GM19351 (cell line): ENCODE results near the gene DYNC1LI2.
"Not testable (repeated sequence)": the region's sequence is repeated elsewhere in the genome, so short reads cannot be mapped to it uniquely, and the experiment has no call there.

Experiments
- ATAC-seq: cut with Tn5 transposase; IDR thresholded peaks from one replicate; pipeline ENCODE4 v1.9.1; 2021; ENCODE audit warnings: mild to moderate bottlenecking, moderate library complexity; ENCODE audit not compliant: unreplicated experiment

Gene DYNC1LI2

GRCh38 chr16:66698046-66698445, 53.4 kb downstream of the DYNC1LI2 start:
- ATAC-seq = no peak

GRCh38 chr16:66696669-66697630, 54.5 kb downstream of the DYNC1LI2 start, which contains the start of gene CMTM4:
TSS of gene CMTM4 (minus strand) at chr16:66696743. CDS start at chr16:66696525, 218 bp downstream.
- ATAC-seq = peak; percentile 91

GRCh38 chr16:66695935-66696668, 55.3 kb downstream of the DYNC1LI2 start:
- ATAC-seq = peak; percentile 56

- no peak for ATAC-seq
Measured at GRCh38 chr16:66695471-66695934, 55.9 kb downstream of the DYNC1LI2 start.

GRCh38 chr16:66693149-66693548, 58.3 kb downstream of the DYNC1LI2 start:
- ATAC-seq = no peak

GRCh38 chr16:66692341-66692740, 59.1 kb downstream of the DYNC1LI2 start:
- ATAC-seq = no peak

GRCh38 chr16:66691234-66691633, 60.2 kb downstream of the DYNC1LI2 start:
- ATAC-seq = no peak

GRCh38 chr16:66690106-66690847, 61.1 kb downstream of the DYNC1LI2 start:
- no peak for ATAC-seq

GRCh38 chr16:66689282-66689681, 62.1 kb downstream of the DYNC1LI2 start:
- no peak for ATAC-seq

GRCh38 chr16:66687906-66688625, 63.3 kb downstream of the DYNC1LI2 start:
- no peak for ATAC-seq

- not testable (repeated sequence) for ATAC-seq
Measured at GRCh38 chr16:66685501-66686115, 65.8 kb downstream of the DYNC1LI2 start.

- ATAC-seq = no peak
Measured at GRCh38 chr16:66682271-66682670, 69.1 kb downstream of the DYNC1LI2 start.

- ATAC-seq = no peak
Measured at GRCh38 chr16:66681676-66682075, 69.7 kb downstream of the DYNC1LI2 start.

- no peak for ATAC-seq
Measured at GRCh38 chr16:66678337-66678736, 73.1 kb downstream of the DYNC1LI2 start.

GRCh38 chr16:66677836-66678235, 73.6 kb downstream of the DYNC1LI2 start:
- ATAC-seq = no peak

GRCh38 chr16:66677179-66677578, 74.2 kb downstream of the DYNC1LI2 start:
- ATAC-seq = no peak

GRCh38 chr16:66676599-66676998, 74.8 kb downstream of the DYNC1LI2 start:
- no peak for ATAC-seq

- no peak for ATAC-seq
Measured at GRCh38 chr16:66673691-66674090, 77.7 kb downstream of the DYNC1LI2 start.
